ENCODE data around the gene COL23A1. TPM values are rescaled to one million over a fixed set of nuclear protein-coding genes. Genes with fewer than 3 reads are reported as not detected.
A peak's percentile ranks its signal among the peaks of the same experiment; 100 is the strongest.

The COL23A1 gene
- total and polyA plus RNA-seq, 2 donors (not counting 1 experiment from before 2014, with no cell fraction given), result 0.20 TPM; not detected in 1

- H3K4me1 ChIP-seq (ENCODE audit: control insufficient read depth in 2 of 2, insufficient read depth in 2 of 2, low read length in 2 of 2), result peaks cover 29 to 33% of the 10 kb centered on the region in 2 donors
- ChIA-PET POLR2A (no interaction called here), CTCF (interaction anchor here (0.6 to 1.0 kb wide), 2 partner anchors 609 to 1244 kb away, joined by 3 read pairs; no protein-coding TSS in a partner anchor)
- H3K4me3 ChIP-seq (ENCODE audit: control extremely low read depth in 1 of 5, extremely low read depth in 1 of 5, insufficient read depth in 1 of 5, low read depth in 2 of 5, low read length in 4 of 5), result no peak overlapping the region
- Mint-ChIP-seq H3K27me3 (no peaks in the 10 kb centered on the region), H3K4me1 (peaks cover 30% of the 10 kb centered on the region), H3K4me3 (no peak overlapping the region), H3K27ac (peak overlapping the region; percentile 57), H3K9me3 (ENCODE audit: insufficient read depth) (no peaks in the 10 kb centered on the region)
- WGBS (ENCODE audit: insufficient coverage), result 30% methylated on average over 11 of the region's 13 CpGs
- TF ChIP-seq CTCF (IDR thresholded peaks at IDR 0.05) (no peak), EZH2 (IDR thresholded peaks at IDR 0.05; ENCODE audit: borderline replicate concordance, insufficient read depth, low read depth, low read length, poor library complexity, severe bottlenecking) (no peak)
- peak overlapping the region in 1 of 2 donors; percentile 4 for H3K27ac ChIP-seq (ENCODE audit: low read length in 2 of 2)
- no peaks in the 10 kb centered on the region for H3K79me2 ChIP-seq (ENCODE audit: control insufficient read depth, insufficient read depth, low read length)
- H3K4me2 ChIP-seq (replicated peaks; ENCODE audit: low read depth, low read length, poor library complexity, severe bottlenecking), result peak overlapping the region; percentile 57
- no peaks in the 10 kb centered on the region for H3K27me3 ChIP-seq (replicated peaks in 1 of 4; ENCODE audit: control extremely low read depth in 1 of 4, control insufficient read depth in 3 of 4, insufficient read depth in 4 of 4, low read length in 3 of 4)
- H3K9me3 ChIP-seq (ENCODE audit: control extremely low read depth in 1 of 3, control insufficient read depth in 2 of 3, insufficient read depth in 1 of 3, low read length in 2 of 3), result peaks cover 0 to 9% (median 0%) of the 10 kb centered on the region in 3 donors
- peak overlapping the region; percentile 60 for H2AFZ ChIP-seq (ENCODE audit: insufficient read depth, low read depth, low read length, poor library complexity, severe bottlenecking)
- intact Hi-C loops (cut with micrococcal nuclease), result loop anchor here (10.0 kb wide), 1 partner anchor 1445 kb away; the partner anchor contains the start of gene CANX
- no peak overlapping the region for H3K9ac ChIP-seq (ENCODE audit: low read length)
- DNase-seq (no peak), ATAC-seq (ENCODE audit: low read depth) (peak; percentile 33)
- no peaks in the 10 kb centered on the region for H4K20me1 ChIP-seq (ENCODE audit: control insufficient read depth, insufficient read depth, low read length, poor library complexity, severe bottlenecking)
- no peaks in the 10 kb centered on the region for H3K36me3 ChIP-seq (replicated peaks in 1 of 2; ENCODE audit: control extremely low read depth in 1 of 2, control insufficient read depth in 1 of 2, extremely low read depth in 1 of 2, insufficient read depth in 2 of 2, low read length in 1 of 2)
Measured at GRCh38 chr5:178249191-178249989, 340.8 kb downstream of the COL23A1 start.

GRCh38 chr5:178248750-178249149 lies 341.4 kb downstream of the COL23A1 start:
- no peaks in the 10 kb centered on the region for H4K20me1 ChIP-seq (ENCODE audit: control insufficient read depth, insufficient read depth, low read length, poor library complexity, severe bottlenecking)
- no peak for DNase-seq
- no peak overlapping the region for H3K9ac ChIP-seq (ENCODE audit: low read length)
- H3K27ac ChIP-seq (ENCODE audit: low read length in 2 of 2), result no peak overlapping the region
- peak overlapping the region; percentile 60 for H2AFZ ChIP-seq (ENCODE audit: insufficient read depth, low read depth, low read length, poor library complexity, severe bottlenecking)
- H3K36me3 ChIP-seq (replicated peaks in 1 of 2; ENCODE audit: control extremely low read depth in 1 of 2, control insufficient read depth in 1 of 2, extremely low read depth in 1 of 2, insufficient read depth in 2 of 2, low read length in 1 of 2), result no peaks in the 10 kb centered on the region
- Mint-ChIP-seq H3K27ac (no peak overlapping the region), H3K4me1 (peaks cover 28% of the 10 kb centered on the region), H3K27me3 (no peaks in the 10 kb centered on the region), H3K4me3 (no peak overlapping the region), H3K9me3 (ENCODE audit: insufficient read depth) (no peaks in the 10 kb centered on the region)
- peaks cover 27 to 33% of the 10 kb centered on the region in 2 donors for H3K4me1 ChIP-seq (ENCODE audit: control insufficient read depth in 2 of 2, insufficient read depth in 2 of 2, low read length in 2 of 2)
- no peak overlapping the region for H3K4me3 ChIP-seq (ENCODE audit: control extremely low read depth in 1 of 5, extremely low read depth in 1 of 5, insufficient read depth in 1 of 5, low read depth in 2 of 5, low read length in 4 of 5)
- peaks cover 0 to 9% (median 0%) of the 10 kb centered on the region in 3 donors for H3K9me3 ChIP-seq (ENCODE audit: control extremely low read depth in 1 of 3, control insufficient read depth in 2 of 3, insufficient read depth in 1 of 3, low read length in 2 of 3)
- TF ChIP-seq EZH2 (IDR thresholded peaks at IDR 0.05; ENCODE audit: borderline replicate concordance, insufficient read depth, low read depth, low read length, poor library complexity, severe bottlenecking), result no peak
- no peak for TF ChIP-seq CTCF (IDR thresholded peaks at IDR 0.05)
- ChIA-PET POLR2A (no interaction called here), CTCF (interaction anchor here (1.0 kb wide), 1 partner anchor 610 kb away, joined by 3 read pairs; no protein-coding TSS in a partner anchor)
- no peaks in the 10 kb centered on the region for H3K79me2 ChIP-seq (ENCODE audit: control insufficient read depth, insufficient read depth, low read length)
- intact Hi-C loops (cut with micrococcal nuclease), result loop anchor here (10.0 kb wide), 1 partner anchor 1446 kb away; the partner anchor contains the start of gene CANX
- WGBS (ENCODE audit: insufficient coverage), result 66% methylated on average over 18 of the region's 18 CpGs
- no peak for ATAC-seq (ENCODE audit: low read depth)
- H3K4me2 ChIP-seq (replicated peaks; ENCODE audit: low read depth, low read length, poor library complexity, severe bottlenecking), result peak overlapping the region; percentile 57
- H3K27me3 ChIP-seq (replicated peaks in 1 of 4; ENCODE audit: control extremely low read depth in 1 of 4, control insufficient read depth in 3 of 4, insufficient read depth in 4 of 4, low read length in 3 of 4), result no peaks in the 10 kb centered on the region

Data from B cell (primary cell).